Measurements from ENCODE around the gene TRIM41.
"Not testable (repeated sequence)": the region's sequence is repeated elsewhere in the genome, so short reads cannot be mapped to it uniquely, and the experiment has no call there.

The TRIM41 gene

GRCh38 chr5:181248277-181248676 lies 25.2 kb downstream of the TRIM41 start:
- DNase-seq (ENCODE audit: low read depth in 2 of 2), result no peak

- DNase-seq (ENCODE audit: low read depth in 2 of 2), result no peak
These were observed 32.2 kb downstream of the TRIM41 start for GRCh38 chr5:181255276-181255675.

- no peak for DNase-seq (ENCODE audit: low read depth in 2 of 2)
These were observed 32.9 kb downstream of the TRIM41 start for GRCh38 chr5:181255836-181256578.

GRCh38 chr5:181258576-181258975 lies 35.5 kb downstream of the TRIM41 start:
- DNase-seq (ENCODE audit: low read depth in 2 of 2), result no peak

- no peak for DNase-seq (ENCODE audit: low read depth in 2 of 2)
These were observed 36.2 kb downstream of the TRIM41 start for GRCh38 chr5:181259283-181259682.

GRCh38 chr5:181259974-181260719 lies 37.1 kb downstream of the TRIM41 start:
- DNase-seq (ENCODE audit: low read depth in 2 of 2), result no peak

GRCh38 chr5:181260720-181261319 lies 37.7 kb downstream of the TRIM41 start, which contains the start of gene TRIM52:
TRIM52 (minus strand) TSS chr5:181261143; CDS start chr5:181260813, 330 bp downstream.
- DNase-seq (ENCODE audit: low read depth in 2 of 2), result peak; percentile 79 to 80

GRCh38 chr5:181261320-181262049 lies 38.4 kb downstream of the TRIM41 start:
- DNase-seq (ENCODE audit: low read depth in 2 of 2), result peak; percentile 39 to 49

- DNase-seq (ENCODE audit: low read depth in 2 of 2), result no peak
These were observed 40.6 kb downstream of the TRIM41 start for GRCh38 chr5:181263633-181264032.

- DNase-seq (ENCODE audit: low read depth in 2 of 2), result no peak
These were observed 42.1 kb downstream of the TRIM41 start for GRCh38 chr5:181265092-181265671.

- DNase-seq (ENCODE audit: low read depth in 2 of 2), result not testable (repeated sequence)
These were observed 44.3 kb downstream of the TRIM41 start for GRCh38 chr5:181267291-181267904.

- DNase-seq (ENCODE audit: low read depth in 2 of 2), result not testable (repeated sequence)
These were observed 44.8 kb downstream of the TRIM41 start for GRCh38 chr5:181267907-181268306.

- no peak for DNase-seq (ENCODE audit: low read depth in 2 of 2)
These were observed 48.0 kb downstream of the TRIM41 start for GRCh38 chr5:181271081-181271480.

GRCh38 chr5:181273433-181273744 lies 50.3 kb downstream of the TRIM41 start:
- DNase-seq (ENCODE audit: low read depth in 2 of 2), result not testable (repeated sequence)

GRCh38 chr5:181280251-181280762 lies 57.2 kb downstream of the TRIM41 start:
- no peak for DNase-seq (ENCODE audit: low read depth in 2 of 2)

GRCh38 chr5:181281077-181281983 lies 58.2 kb downstream of the TRIM41 start:
- DNase-seq (ENCODE audit: low read depth in 2 of 2), result no peak

GRCh38 chr5:181281984-181282316 lies 58.9 kb downstream of the TRIM41 start:
- DNase-seq (ENCODE audit: low read depth in 2 of 2), result no peak

- DNase-seq (ENCODE audit: low read depth in 2 of 2), result not testable (repeated sequence)
These were observed 59.3 kb downstream of the TRIM41 start for GRCh38 chr5:181282415-181282814.

GRCh38 chr5:181282874-181283273 lies 59.8 kb downstream of the TRIM41 start:
- no peak for DNase-seq (ENCODE audit: low read depth in 2 of 2)

- no peak for DNase-seq (ENCODE audit: low read depth in 2 of 2)
These were observed 60.3 kb downstream of the TRIM41 start for GRCh38 chr5:181283347-181283746.

Measured in stimulated activated CD8-positive, alpha-beta memory T cell treated with anti-CD3 and anti-CD28 coated beads, Interleukin-7, amount 100 ng/mL, for 1 hour (primary cell).